ENCODE data around the gene PDE4B.
A peak's percentile ranks its signal among the peaks of the same experiment; 100 is the strongest.
"Not testable (repeated sequence)": the region's sequence is repeated elsewhere in the genome, so short reads cannot be mapped to it uniquely, and the experiment has no call there.

Gene PDE4B

DNA sequence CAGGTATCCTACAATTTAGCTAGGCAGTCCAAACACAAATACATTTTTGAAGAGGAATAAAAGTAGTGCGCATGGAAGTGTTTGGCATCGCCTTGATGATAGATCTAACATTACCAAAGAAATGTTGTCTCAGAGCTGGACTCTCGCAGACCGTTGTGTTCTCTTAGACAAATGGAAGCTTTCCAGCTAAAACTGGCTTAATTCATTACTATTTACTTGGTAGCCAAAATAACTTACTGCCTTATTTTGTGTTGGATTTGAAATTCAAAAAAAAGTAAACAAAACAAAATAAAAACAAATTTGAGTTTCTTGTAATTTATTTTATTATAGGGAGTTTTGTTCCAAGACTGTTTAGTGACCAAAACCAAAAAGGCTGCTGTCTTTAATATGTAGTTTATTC is 51.6 kb downstream of the PDE4B start:
- no peak for DNase-seq (ENCODE audit: low read depth)
- TF ChIP-seq CTCF (conservative IDR thresholded peaks at IDR 0.05; ENCODE audit: low read length) = no peak

GRCh38 chr1:65844821-65845534 is 52.3 kb downstream of the PDE4B start:
- no peak for TF ChIP-seq CTCF (conservative IDR thresholded peaks at IDR 0.05; ENCODE audit: low read length)
- DNase-seq (ENCODE audit: low read depth) = no peak
- H3K4me3 ChIP-seq (ENCODE audit: low read length) = no peak overlapping the region

More for the DNA sequence above, 51.6 kb downstream of the PDE4B start:
- H3K4me3 ChIP-seq (ENCODE audit: low read length) = no peak overlapping the region

DNA sequence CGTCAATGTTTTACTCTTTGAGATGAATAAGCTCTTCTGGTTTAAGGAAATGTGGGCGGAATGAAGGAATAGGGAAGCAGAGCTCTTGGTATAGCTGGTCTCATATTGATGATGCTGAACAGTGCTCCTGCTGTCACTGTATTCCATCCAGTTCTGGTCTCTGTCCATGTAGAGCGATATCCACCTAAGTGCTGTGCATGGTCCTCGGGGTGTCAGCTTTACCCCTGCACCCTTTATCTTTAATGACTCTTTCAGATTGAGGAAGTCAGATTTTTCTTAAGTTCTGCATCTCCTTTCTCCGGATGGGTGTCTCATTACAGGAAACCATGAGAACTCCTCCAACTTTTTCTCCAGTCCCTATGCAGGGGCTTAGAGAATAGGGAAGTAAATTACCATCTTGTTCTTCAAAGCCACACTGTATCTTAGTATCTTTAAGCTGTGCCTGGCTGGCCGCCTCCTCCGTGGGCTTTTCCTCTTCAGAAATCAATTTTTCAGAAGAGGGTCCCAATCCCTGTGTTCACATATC is 52.9 kb downstream of the PDE4B start:
- no peak overlapping the region for H3K4me3 ChIP-seq (ENCODE audit: low read length)
- TF ChIP-seq CTCF (conservative IDR thresholded peaks at IDR 0.05; ENCODE audit: low read length) = no peak
- DNase-seq (ENCODE audit: low read depth) = no peak

GRCh38 chr1:65846866-65847265 is 54.2 kb downstream of the PDE4B start:
- no peak for TF ChIP-seq CTCF (conservative IDR thresholded peaks at IDR 0.05; ENCODE audit: low read length)
- no peak overlapping the region for H3K4me3 ChIP-seq (ENCODE audit: low read length)
- peak; percentile 61 for DNase-seq (ENCODE audit: low read depth)

- H3K4me3 ChIP-seq (ENCODE audit: low read length) = no peak overlapping the region
- DNase-seq (ENCODE audit: low read depth) = no peak
- no peak for TF ChIP-seq CTCF (conservative IDR thresholded peaks at IDR 0.05; ENCODE audit: low read length)
Observed at GRCh38 chr1:65850281-65850680, 57.6 kb downstream of the PDE4B start.

DNA sequence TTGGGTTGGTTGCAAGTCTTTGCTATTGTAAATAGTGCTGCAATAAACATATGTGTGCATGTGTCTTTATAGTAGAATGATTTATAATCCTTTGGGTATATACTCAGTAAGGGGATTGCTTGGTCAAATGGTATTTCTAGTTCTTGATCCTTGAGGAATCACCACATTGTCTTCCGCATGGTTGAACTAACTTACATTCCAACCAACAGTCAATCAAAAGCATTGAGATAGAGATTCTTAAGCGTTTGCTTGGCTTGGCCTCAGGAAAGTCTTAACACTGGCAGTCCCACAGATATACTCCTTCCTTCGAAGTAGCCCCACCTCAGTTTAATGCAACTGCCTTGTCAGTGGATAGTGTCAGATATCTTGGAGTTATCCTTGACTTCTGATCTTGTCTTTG is 63.9 kb downstream of the PDE4B start:
- not testable (repeated sequence) for H3K4me3 ChIP-seq (ENCODE audit: low read length)
- peak; percentile 31 for DNase-seq (ENCODE audit: low read depth)

DNA sequence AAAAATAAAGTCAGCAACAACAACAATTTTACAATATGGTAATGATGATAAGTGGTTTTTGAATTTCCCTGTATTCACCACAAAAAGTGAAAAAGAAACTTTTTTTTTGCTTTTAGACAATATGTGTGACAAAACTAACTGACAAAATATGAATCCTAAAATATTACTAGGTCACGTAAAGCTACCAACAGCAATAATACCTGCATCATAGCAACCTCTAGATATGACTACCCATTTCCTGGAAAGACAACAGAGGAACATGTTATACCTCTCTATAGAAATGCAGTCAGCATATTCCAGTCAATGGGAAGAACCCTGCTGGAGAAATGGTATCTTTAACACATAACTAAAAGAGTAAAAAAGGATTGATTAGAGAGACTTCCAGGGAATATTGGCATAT is 73.7 kb downstream of the PDE4B start:
- no peak overlapping the region for H3K4me3 ChIP-seq (ENCODE audit: low read length)
- TF ChIP-seq CTCF (conservative IDR thresholded peaks at IDR 0.05; ENCODE audit: low read length) = no peak
- no peak for DNase-seq (ENCODE audit: low read depth)
